Measurements from ENCODE around the gene PLOD2. TPM values are rescaled to one million over a fixed set of nuclear protein-coding genes. Genes with fewer than 3 reads are reported as not detected.

The PLOD2 gene
- polyA plus RNA-seq, 1 experiment = 33.2 TPM

DNA sequence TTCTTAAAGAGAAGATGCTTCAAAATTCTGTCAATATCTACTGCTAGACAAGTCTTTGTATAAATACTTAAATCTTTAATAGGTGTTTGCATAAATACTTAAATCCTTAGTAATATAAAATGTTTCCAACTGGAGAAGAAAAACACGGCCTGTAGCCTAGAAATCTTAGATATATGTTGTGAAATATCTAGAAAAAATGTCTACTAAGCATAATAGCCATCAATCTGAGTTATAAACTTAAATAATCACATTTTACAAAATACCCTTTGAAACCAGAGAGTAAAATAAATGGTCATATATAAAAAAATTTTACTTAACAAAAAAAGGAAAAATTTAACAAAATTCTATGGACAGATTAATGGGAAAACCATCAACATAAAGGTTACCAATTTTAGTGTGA is 73.9 kb downstream of the PLOD2 start:
- H3K4me3 ChIP-seq (ENCODE audit: low read depth, low read length) = no peak overlapping the region
- ChIA-PET POLR2A (no interaction called here), CTCF (no interaction called here)
- DNase-seq (ENCODE audit: low read depth) = no peak
- TF ChIP-seq, protein P1, sequence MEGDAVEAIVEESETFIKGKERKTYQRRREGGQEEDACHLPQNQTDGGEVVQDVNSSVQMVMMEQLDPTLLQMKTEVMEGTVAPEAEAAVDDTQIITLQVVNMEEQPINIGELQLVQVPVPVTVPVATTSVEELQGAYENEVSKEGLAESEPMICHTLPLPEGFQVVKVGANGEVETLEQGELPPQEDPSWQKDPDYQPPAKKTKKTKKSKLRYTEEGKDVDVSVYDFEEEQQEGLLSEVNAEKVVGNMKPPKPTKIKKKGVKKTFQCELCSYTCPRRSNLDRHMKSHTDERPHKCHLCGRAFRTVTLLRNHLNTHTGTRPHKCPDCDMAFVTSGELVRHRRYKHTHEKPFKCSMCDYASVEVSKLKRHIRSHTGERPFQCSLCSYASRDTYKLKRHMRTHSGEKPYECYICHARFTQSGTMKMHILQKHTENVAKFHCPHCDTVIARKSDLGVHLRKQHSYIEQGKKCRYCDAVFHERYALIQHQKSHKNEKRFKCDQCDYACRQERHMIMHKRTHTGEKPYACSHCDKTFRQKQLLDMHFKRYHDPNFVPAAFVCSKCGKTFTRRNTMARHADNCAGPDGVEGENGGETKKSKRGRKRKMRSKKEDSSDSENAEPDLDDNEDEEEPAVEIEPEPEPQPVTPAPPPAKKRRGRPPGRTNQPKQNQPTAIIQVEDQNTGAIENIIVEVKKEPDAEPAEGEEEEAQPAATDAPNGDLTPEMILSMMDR (IDR thresholded peaks at IDR 0.05; ENCODE audit: insufficient read depth, low read depth, low read length) = no peak
- H3K36me3 ChIP-seq (ENCODE audit: control insufficient read depth, insufficient read depth, low read length) = no peaks in the 10 kb centered on the region
- H3K27me3 ChIP-seq (ENCODE audit: control insufficient read depth, insufficient read depth, low read length) = no peaks in the 10 kb centered on the region

DNA sequence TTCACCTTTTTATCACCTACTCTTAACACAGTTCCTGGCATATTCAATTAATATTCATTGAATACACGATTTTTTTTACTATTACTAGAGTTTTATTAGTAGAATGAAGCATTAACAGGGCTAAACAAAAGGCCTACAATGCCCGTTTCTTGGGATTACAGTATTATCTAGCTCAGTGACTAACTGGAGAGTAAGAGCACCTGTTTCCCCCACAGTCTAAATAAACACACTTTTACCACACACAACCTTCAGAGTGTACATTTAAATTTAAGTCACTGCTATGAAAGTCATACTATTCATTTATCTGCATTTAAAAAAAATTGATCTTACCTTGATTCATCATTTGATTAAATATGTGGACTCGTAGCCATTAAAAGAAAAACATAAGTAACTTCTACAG is 74.8 kb downstream of the PLOD2 start:
- POLR2A ChIA-PET = no interaction called here
- TF ChIP-seq, protein P1 (IDR thresholded peaks at IDR 0.05; ENCODE audit: insufficient read depth, low read depth, low read length) = no peak
- CTCF ChIA-PET = no interaction called here
- Histone ChIP-seq H3K36me3 (ENCODE audit: control insufficient read depth, insufficient read depth, low read length) (no peaks in the 10 kb centered on the region), H3K27me3 (ENCODE audit: control insufficient read depth, insufficient read depth, low read length) (no peaks in the 10 kb centered on the region), H3K4me3 (ENCODE audit: low read depth, low read length) (no peak overlapping the region)
- no peak for DNase-seq (ENCODE audit: low read depth)

DNA sequence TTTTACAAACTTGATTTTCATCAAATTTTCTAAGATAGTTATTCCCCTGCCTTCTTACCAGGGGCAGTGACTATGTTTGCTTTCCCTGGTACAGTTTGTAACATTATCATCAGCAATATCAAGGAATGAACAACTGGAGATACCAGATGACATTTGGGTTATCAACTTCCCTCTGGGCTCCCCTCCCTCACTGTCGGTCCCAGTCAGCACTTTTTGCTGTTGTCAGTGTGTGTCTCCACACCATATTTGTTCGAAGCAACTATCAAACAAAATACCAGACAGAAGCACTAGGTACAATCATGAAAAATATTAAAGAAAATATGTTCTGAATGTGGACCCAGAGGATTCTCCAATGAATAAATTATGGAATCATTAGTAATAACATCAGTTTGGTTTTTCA is 75.3 kb downstream of the PLOD2 start:
- TF ChIP-seq, protein P1 (IDR thresholded peaks at IDR 0.05; ENCODE audit: insufficient read depth, low read depth, low read length) = no peak
- no peak for DNase-seq (ENCODE audit: low read depth)
- H3K36me3 ChIP-seq (ENCODE audit: control insufficient read depth, insufficient read depth, low read length) = no peaks in the 10 kb centered on the region
- POLR2A ChIA-PET = no interaction called here
- no peaks in the 10 kb centered on the region for H3K27me3 ChIP-seq (ENCODE audit: control insufficient read depth, insufficient read depth, low read length)
- CTCF ChIA-PET = no interaction called here
- no peak overlapping the region for H3K4me3 ChIP-seq (ENCODE audit: low read depth, low read length)

DNA sequence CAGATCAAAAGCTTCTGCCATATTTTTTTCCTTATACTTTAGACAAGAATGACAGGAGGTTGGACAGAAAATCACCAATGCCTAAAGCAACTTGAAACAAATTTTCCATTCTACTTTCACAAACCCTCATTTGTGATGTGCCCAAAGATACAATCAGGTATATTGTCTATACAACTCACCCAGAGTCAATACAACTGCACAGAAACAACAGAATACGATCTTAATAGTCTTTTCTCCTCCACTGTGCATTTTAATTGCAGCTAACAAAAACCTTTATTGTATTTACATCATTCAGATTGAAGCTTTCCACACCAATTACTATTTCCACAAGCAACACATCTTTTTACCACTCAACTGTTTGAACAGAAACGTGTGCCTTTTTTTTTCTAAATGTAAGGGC is 80.4 kb downstream of the PLOD2 start:
- no peak for DNase-seq (ENCODE audit: low read depth)
- TF ChIP-seq, protein P1 (IDR thresholded peaks at IDR 0.05; ENCODE audit: insufficient read depth, low read depth, low read length) = no peak
- Histone ChIP-seq H3K27me3 (ENCODE audit: control insufficient read depth, insufficient read depth, low read length) (no peaks in the 10 kb centered on the region), H3K36me3 (ENCODE audit: control insufficient read depth, insufficient read depth, low read length) (peaks cover 3% of the 10 kb centered on the region; the same call in 1 of the 2 replicates), H3K4me3 (ENCODE audit: low read depth, low read length) (no peak overlapping the region)
- ChIA-PET POLR2A (no interaction called here), CTCF (interaction anchor here (1.0 kb wide), 2 partner anchors 15 to 109 kb away, joined by 3 read pairs; no protein-coding TSS in a partner anchor)

DNA sequence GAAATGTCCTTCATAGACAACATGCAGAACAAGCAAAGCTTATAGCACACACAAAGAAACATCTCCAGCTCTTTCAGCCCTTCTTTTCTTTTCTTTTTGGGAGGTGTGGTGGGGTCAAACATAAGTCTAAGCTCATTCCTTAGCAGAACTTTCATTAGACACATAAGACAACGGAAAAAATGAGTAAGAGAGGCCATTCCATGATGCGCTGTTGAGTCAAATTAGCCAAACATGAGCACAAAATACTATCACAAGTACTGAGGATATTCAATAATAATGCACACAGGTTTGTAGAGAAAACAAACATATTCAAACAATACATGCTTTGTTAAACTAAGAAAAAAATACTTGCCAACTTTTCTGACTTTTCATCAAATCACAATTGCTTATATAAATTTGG is 83.0 kb downstream of the PLOD2 start:
- DNase-seq (ENCODE audit: low read depth) = no peak
- H3K36me3 ChIP-seq (ENCODE audit: control insufficient read depth, insufficient read depth, low read length) = peaks cover 3% of the 10 kb centered on the region; the same call in 1 of the 2 replicates
- no peak overlapping the region for H3K4me3 ChIP-seq (ENCODE audit: low read depth, low read length)
- CTCF ChIA-PET = interaction anchor here (0.7 to 2.3 kb wide), 3 partner anchors 13 to 171 kb away, joined by 3 to 8 read pairs (median 4); no protein-coding TSS in a partner anchor
- TF ChIP-seq, protein P1 (IDR thresholded peaks at IDR 0.05; ENCODE audit: insufficient read depth, low read depth, low read length) = no peak
- no peaks in the 10 kb centered on the region for H3K27me3 ChIP-seq (ENCODE audit: control insufficient read depth, insufficient read depth, low read length)
- POLR2A ChIA-PET = no interaction called here
